Loucy (cell line): ENCODE measurements around the gene JAKMIP3.

Experiments
- H2AFZ ChIP-seq: fragments of 200-600 bp; sonication (generic); 2 replicates; pipeline ENCODE4 v1.6.0; 2016; ENCODE audit warnings: antibody characterized with exemption, mild to moderate bottlenecking, low read length, moderate library complexity
- H3F3A ChIP-seq: fragments of 200-600 bp; 2 replicates; pipeline ENCODE4 v1.6.0; 2016; ENCODE audit warnings: antibody characterized with exemption, low read depth, mild to moderate bottlenecking
- H3K27me3 ChIP-seq: fragments of 200-600 bp; sonication (generic); 2 replicates; pipeline ENCODE4 v1.6.1; 2014; ENCODE audit warnings: low read length, mild to moderate bottlenecking; ENCODE audit not compliant: insufficient read depth, poor library complexity, severe bottlenecking
- H3K36me3 ChIP-seq: fragments of 200-600 bp; sonication (generic); 2 replicates; pipeline ENCODE4 v1.6.1; 2016; ENCODE audit warnings: low read length; ENCODE audit not compliant: insufficient read depth
- H3K4me1 ChIP-seq: fragments of 200-600 bp; sonication (generic); 2 replicates; pipeline ENCODE4 v1.5.1; 2014; ENCODE audit warnings: low read length, mild to moderate bottlenecking; ENCODE audit not compliant: insufficient read depth, poor library complexity, severe bottlenecking
- H3K4me2 ChIP-seq: fragments of 200-600 bp; sonication (generic); 2 replicates; pipeline ENCODE4 v1.6.0; 2014; ENCODE audit warnings: antibody characterized with exemption, low read length, low read depth, mild to moderate bottlenecking; ENCODE audit not compliant: poor library complexity, severe bottlenecking
- H3K4me3 ChIP-seq: fragments of 200-600 bp; sonication (generic); 2 replicates; pipeline ENCODE4 v1.5.1; 2014; ENCODE audit warnings: low read length, mild to moderate bottlenecking, mixed read lengths; ENCODE audit not compliant: poor library complexity, severe bottlenecking
- H3K79me2 ChIP-seq: fragments of 200-600 bp; sonication (generic); 2 replicates; pipeline ENCODE4 v1.6.1; 2014; ENCODE audit warnings: low read length; ENCODE audit not compliant: insufficient read depth
- H3K9ac ChIP-seq: fragments of 200-600 bp; sonication (generic); 2 replicates; pipeline ENCODE4 v1.6.0; 2014; ENCODE audit warnings: mild to moderate bottlenecking, low read depth, low read length, moderate library complexity; ENCODE audit not compliant: poor library complexity, severe bottlenecking
- H3K9me2 ChIP-seq: fragments of 200-600 bp; sonication (generic); replicated peaks from 2 replicates; pipeline ENCODE4 v1.6.1; 2016; ENCODE audit warnings: low read depth, low read length, mixed read lengths
- H3K9me3 ChIP-seq: fragments of 200-600 bp; sonication (generic); 2 replicates; pipeline ENCODE4 v1.6.1; 2014; ENCODE audit warnings: mild to moderate bottlenecking, antibody characterized with exemption, low read length, low read depth; ENCODE audit not compliant: insufficient read depth
- H4K20me1 ChIP-seq: fragments of 200-600 bp; sonication (generic); 2 replicates; pipeline ENCODE4 v1.6.0; 2014; ENCODE audit warnings: antibody characterized with exemption, low read length, mild to moderate bottlenecking; ENCODE audit not compliant: insufficient read depth, poor library complexity, severe bottlenecking
- EZH2phosphoT487 ChIP-seq: fragments of 200-600 bp; IDR thresholded peaks from 2 replicates; pipeline ENCODE4 v1.6.1; 2018; ENCODE audit warnings: antibody characterized with exemption, mild to moderate bottlenecking, moderate library complexity, borderline replicate concordance
- TF ChIP-seq, protein P1 (sequence below): fragments of 200-600 bp; sonication (generic); conservative IDR thresholded peaks from 2 replicates; pipeline ENCODE4 v1.5.1; 2014; ENCODE audit warnings: mild to moderate bottlenecking, antibody characterized with exemption, low read length

JAKMIP3 gene

DNA sequence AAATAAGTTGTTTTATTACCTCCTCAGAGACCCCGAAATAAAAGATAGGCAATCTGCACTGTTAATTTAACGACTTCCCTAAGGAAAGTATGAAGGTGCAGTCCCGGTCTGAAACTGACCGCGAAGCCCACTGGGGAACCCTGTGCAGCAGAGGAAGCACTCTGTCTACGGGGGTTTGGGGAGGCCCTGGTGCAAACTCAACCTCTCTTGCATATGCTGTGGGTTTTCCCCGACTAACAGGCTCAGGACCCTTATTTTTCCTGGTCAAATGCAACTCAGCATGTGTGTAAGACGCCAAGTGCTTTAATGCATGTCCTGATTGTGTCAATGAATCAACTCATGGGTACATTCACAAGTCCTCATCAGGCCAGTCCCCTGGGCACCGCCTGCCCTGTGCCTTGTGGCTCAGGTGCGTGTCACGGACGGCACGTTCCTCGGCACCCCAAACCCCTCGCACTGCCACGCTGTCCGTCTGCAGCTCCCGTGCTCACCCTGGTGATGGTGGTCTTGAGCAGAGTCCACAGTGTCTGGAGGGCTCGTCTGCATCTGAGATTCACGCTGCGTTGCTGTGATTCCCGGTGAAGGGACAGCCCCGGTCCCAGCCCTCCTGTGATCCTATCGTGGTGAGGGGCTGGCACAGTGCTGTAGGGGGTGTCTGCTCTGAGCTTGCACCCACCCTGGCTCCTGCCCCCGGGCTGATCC lies 33.8 kb downstream of the JAKMIP3 start:
- Histone ChIP-seq H3K4me3 (no peak overlapping the region), H4K20me1 (no peaks in the 10 kb centered on the region), H3K27me3 (peaks cover 9% of the 10 kb centered on the region), H2AFZ (no peak overlapping the region), H3K36me3 (no peaks in the 10 kb centered on the region), H3K9ac (no peak overlapping the region), H3K9me3 (peaks cover 12% of the 10 kb centered on the region; the same call in 1 of the 2 replicates), H3K4me1 (peaks cover 13% of the 10 kb centered on the region), H3F3A (no peaks in the 10 kb centered on the region), H3K4me2 (no peak overlapping the region), H3K79me2 (no peaks in the 10 kb centered on the region), H3K9me2 (no peaks in the 10 kb centered on the region)
- TF ChIP-seq, protein P1, sequence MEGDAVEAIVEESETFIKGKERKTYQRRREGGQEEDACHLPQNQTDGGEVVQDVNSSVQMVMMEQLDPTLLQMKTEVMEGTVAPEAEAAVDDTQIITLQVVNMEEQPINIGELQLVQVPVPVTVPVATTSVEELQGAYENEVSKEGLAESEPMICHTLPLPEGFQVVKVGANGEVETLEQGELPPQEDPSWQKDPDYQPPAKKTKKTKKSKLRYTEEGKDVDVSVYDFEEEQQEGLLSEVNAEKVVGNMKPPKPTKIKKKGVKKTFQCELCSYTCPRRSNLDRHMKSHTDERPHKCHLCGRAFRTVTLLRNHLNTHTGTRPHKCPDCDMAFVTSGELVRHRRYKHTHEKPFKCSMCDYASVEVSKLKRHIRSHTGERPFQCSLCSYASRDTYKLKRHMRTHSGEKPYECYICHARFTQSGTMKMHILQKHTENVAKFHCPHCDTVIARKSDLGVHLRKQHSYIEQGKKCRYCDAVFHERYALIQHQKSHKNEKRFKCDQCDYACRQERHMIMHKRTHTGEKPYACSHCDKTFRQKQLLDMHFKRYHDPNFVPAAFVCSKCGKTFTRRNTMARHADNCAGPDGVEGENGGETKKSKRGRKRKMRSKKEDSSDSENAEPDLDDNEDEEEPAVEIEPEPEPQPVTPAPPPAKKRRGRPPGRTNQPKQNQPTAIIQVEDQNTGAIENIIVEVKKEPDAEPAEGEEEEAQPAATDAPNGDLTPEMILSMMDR = no peak
- no peak for TF ChIP-seq EZH2phosphoT487

DNA sequence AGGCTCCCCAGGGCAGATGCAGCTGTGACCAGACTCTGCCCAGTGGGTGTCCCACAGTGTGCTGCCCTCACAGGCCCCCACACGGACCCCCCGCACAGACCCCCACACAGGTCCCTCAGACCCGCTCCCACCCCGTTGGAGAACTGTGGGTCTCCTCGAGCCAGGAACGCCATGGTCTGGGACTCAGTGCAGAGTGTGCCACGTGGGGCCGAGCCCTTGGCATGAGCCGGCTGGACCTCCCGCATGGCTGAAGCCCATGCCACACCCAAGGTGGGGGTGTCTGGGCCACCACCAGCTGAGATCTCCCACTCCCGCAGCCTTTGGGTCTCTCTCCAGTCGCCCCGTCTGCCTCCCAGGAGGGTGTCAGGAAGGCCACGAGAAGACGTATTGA lies 34.3 kb downstream of the JAKMIP3 start:
- no peak overlapping the region for H2AFZ ChIP-seq
- H3K4me3 ChIP-seq = no peak overlapping the region
- no peaks in the 10 kb centered on the region for H3K9me2 ChIP-seq
- no peak overlapping the region for H3K9ac ChIP-seq
- H3K36me3 ChIP-seq = no peaks in the 10 kb centered on the region
- peaks cover 11% of the 10 kb centered on the region; the same call in 1 of the 2 replicates for H3K9me3 ChIP-seq
- no peak overlapping the region for H3K4me2 ChIP-seq
- H3F3A ChIP-seq = no peaks in the 10 kb centered on the region
- TF ChIP-seq EZH2phosphoT487 = no peak
- H3K4me1 ChIP-seq = peaks cover 13% of the 10 kb centered on the region
- no peaks in the 10 kb centered on the region for H3K79me2 ChIP-seq
- peaks cover 9% of the 10 kb centered on the region for H3K27me3 ChIP-seq
- no peaks in the 10 kb centered on the region for H4K20me1 ChIP-seq

- Histone ChIP-seq H3K4me3 (no peak overlapping the region), H2AFZ (no peak overlapping the region), H4K20me1 (no peaks in the 10 kb centered on the region), H3K27me3 (peaks cover 9% of the 10 kb centered on the region), H3K4me2 (no peak overlapping the region), H3K9me2 (no peaks in the 10 kb centered on the region), H3F3A (no peaks in the 10 kb centered on the region), H3K9me3 (peaks cover 5% of the 10 kb centered on the region; the same call in 1 of the 2 replicates), H3K36me3 (no peaks in the 10 kb centered on the region), H3K9ac (no peak overlapping the region), H3K4me1 (peaks cover 9% of the 10 kb centered on the region), H3K79me2 (no peaks in the 10 kb centered on the region)
- TF ChIP-seq, protein P1 = no peak
- no peak for TF ChIP-seq EZH2phosphoT487
Observed at GRCh38 chr10:132100556-132101349, 35.0 kb downstream of the JAKMIP3 start.
